ENCODE data around the gene YY1AP1.
"Not testable (repeated sequence)": the region's sequence is repeated elsewhere in the genome, so short reads cannot be mapped to it uniquely, and the experiment has no call there.

The YY1AP1 gene
- 90.2 reads per million, percentile 80 among the genes with 10 or more reads in this experiment for total RNA-seq

- peak; percentile 86 for DNase-seq
Observed at GRCh38 chr1:155688324-155689080, at the start of gene YY1AP1. YY1AP1 (minus strand) TSS chr1:155688774; CDS start chr1:155680436, 8,338 bp downstream.

- peak; percentile 4 for DNase-seq
Observed at GRCh38 chr1:155729031-155729898, 40.7 kb upstream of the YY1AP1 start.

GRCh38 chr1:155725142-155725541 lies 36.6 kb upstream of the YY1AP1 start:
- DNase-seq = no peak

DNA sequence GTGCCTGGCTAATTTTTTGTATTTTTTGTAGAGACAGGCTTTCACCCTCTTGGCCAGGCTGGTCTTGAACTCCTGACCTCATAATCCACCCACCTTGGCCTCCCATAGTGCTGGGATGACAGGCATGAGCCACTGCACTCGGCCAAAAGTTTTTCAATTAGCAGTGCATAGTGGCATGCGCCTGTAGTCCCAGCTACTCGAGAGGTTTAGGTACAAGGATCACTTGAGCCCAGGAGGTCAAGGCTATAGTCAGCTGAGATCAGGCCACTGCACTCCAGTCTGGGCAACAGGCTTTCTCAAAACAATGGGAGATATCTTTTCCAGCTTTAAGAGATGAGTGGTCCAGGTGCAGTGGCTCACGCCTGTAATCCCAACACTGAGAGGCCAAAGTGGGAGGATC lies 31.1 kb upstream of the YY1AP1 start:
- no peak for DNase-seq

DNA sequence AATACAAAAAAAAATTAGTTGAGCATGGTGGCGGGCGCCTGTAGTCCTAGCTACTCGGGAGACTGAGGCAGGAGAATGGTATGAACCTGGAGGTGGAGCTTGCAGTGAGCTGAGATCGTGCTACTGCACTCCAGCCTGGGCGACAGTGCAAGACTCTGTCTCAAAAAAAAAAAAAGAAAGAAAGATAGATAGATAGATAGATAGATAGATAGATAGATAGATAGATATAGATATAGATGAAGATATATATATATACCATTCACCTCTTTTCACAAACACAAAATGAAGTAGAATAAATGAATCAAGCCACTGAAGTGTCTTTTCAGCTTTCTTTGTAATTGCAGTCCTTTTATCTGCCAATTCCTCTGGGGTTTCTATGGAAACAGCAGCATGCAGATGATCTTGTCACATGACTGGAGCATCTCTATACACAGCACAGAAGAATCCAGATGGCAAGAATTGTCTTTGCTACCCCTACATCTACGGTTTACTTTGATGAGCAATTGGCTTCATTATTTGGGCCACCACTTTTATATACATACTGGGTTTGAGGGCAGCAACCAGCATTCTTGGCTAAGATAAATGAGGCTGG lies 30.0 kb upstream of the YY1AP1 start:
- DNase-seq = not testable (repeated sequence)

GRCh38 chr1:155717041-155717440 lies 28.5 kb upstream of the YY1AP1 start:
- DNase-seq = no peak

- DNase-seq = no peak
Observed at GRCh38 chr1:155715777-155716176, 27.2 kb upstream of the YY1AP1 start.

DNA sequence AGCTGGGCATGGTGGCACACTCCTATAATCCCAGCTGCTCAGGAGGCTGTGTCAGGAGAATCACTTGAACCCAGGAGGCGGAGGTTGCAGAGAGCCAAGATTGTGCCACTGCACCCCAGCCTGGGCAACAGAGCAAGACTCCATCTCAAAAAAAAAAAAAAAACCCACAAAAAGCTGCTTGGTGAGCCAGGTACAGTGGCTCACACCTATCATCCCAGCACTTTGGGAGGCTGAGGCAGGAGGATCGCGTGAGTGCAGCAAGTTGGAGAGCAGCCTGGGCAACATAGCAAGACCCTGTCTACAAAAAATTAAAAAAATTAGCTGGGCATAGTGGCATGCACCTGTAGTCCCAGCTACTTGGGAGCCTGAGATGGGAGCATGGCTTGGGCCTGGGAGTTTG lies 26.5 kb upstream of the YY1AP1 start:
- not testable (repeated sequence) for DNase-seq

DNA sequence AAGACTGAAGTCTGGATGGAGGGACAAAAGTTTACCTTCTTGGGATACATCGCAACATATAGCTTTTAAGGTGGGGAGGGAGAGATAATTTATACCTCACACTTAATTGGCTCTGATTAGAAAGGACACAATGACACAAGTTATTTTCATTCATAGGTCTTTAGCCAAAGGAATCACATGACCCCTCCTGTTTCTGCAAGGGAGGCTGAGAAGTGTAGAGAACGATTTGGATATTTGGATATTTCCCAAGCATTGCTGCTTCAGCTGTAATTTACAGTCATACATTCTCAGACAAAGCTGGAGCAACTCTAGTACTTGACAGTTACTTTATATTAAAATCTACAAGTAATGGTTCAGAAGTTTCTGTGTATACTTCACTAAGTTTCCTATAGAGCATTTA lies 24.5 kb upstream of the YY1AP1 start:
- DNase-seq = no peak

- not testable (repeated sequence) for DNase-seq
Observed at GRCh38 chr1:155712636-155713035, 24.1 kb upstream of the YY1AP1 start.

GRCh38 chr1:155711457-155711856 lies 22.9 kb upstream of the YY1AP1 start:
- not testable (repeated sequence) for DNase-seq

DNA sequence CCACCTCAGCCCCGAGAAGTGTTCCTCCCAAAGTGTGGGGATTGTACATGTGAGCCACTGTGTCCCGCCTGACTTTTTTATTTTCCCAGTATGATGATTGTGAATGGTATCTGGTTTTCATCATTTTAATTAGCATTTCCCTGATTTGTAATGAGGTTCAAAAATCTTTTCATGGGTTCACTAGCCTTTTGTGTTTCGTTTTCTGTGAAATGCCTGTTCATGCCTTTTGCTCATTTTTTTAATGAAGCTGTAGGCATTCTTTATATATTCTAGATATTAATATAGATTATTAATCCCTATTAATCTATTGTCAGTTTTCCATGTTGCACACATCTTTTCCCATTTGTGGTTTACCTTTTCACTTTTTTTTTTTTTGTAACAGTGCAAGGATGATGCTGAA lies 20.8 kb upstream of the YY1AP1 start:
- no peak for DNase-seq

GRCh38 chr1:155706139-155706538 lies 17.6 kb upstream of the YY1AP1 start:
- no peak for DNase-seq

DNA sequence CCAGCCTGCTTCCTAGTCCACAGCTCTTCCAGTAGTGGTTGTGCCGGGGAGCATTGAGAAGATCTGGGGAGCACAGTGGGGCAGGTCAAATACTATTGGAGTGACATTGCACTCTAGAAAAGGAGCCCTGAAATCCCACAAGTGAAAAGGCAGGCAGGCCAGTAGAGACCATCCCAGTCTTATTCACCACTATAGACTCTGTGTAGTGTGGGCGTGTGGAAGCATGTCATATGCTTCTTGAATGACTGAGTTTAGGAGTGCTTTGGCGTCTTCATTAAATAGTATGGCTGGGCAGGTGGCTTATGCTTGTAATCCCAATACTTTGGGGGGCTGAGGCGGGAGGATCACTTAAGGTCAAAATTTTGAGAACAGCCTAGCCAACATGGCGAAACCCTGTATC lies 15.8 kb upstream of the YY1AP1 start:
- not testable (repeated sequence) for DNase-seq

GRCh38 chr1:155703216-155703615 lies 14.6 kb upstream of the YY1AP1 start:
- no peak for DNase-seq

GRCh38 chr1:155701675-155702074 lies 13.1 kb upstream of the YY1AP1 start:
- not testable (repeated sequence) for DNase-seq

DNA sequence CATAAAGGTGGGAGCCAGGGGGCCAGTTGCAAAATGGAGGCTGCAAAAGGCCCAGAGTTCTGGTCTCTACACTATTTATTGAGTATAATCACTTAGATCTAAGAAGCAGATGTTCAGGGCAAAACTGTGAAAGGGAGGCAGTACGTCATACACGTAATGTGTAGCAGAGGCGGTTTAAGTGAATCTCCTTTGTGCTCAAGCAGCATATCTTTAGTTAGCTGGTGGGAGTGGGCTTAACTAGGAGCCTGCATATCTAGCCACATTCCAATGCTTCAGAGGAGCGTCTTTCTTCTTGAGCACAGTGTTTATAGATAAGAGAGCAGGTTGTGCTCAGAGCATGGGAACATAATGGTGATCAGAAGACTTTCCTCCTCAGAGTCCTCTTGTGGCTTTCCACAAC lies 10.5 kb upstream of the YY1AP1 start:
- DNase-seq = not testable (repeated sequence)

GRCh38 chr1:155698382-155699038 lies 9.9 kb upstream of the YY1AP1 start:
- no peak for DNase-seq

DNA sequence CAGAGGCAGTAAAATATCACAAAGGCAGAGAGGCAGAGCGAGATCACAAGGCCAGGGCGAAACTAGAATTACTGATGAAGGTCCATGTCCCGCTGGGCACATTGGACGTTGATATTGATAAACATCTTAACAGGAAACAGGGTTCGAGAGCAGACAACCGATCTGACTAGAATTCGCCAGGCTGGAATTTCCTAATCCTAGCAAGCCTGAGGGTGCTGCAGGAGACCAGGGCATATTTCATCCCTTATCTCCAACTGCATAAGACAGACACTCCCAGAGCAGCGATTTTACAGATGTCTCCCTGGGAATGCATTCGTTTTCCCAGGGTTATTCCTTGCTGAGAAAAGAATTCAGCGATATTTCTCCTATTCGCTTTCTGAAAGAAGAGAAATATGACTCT lies 9.0 kb upstream of the YY1AP1 start:
- not testable (repeated sequence) for DNase-seq

- no peak for DNase-seq
Observed at GRCh38 chr1:155697046-155697445, 8.5 kb upstream of the YY1AP1 start.

- DNase-seq = no peak
Observed at GRCh38 chr1:155696524-155696923, 8.0 kb upstream of the YY1AP1 start.

- DNase-seq = no peak
Observed at GRCh38 chr1:155695608-155696007, 7.0 kb upstream of the YY1AP1 start.

DNA sequence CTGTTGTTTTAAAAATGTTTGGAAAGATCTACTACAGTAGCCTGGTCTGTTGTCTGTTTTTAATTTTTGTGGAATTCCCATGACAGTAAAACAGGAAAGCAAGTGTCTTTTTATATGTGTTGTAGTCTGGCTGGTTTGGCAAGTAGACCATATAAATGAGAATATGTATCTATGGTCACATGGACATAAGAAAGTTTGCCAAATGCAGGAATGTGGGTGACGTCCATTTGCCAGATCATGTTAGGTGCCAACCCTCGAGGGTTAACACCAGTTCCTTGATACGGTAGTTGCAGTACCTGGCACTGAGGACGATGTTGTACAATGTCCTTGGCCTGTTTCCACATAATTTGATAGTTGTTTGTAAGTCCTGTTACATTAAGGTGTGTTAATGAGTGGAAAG lies 6.5 kb upstream of the YY1AP1 start:
- no peak for DNase-seq
